ENCODE data around the gene ZNF423.
"Not testable (repeated sequence)": the region's sequence is repeated elsewhere in the genome, so short reads cannot be mapped to it uniquely, and the experiment has no call there.

Gene ZNF423

GRCh38 chr16:49881890-49882289, 26.0 kb upstream of the ZNF423 start:
- DNase-seq (ENCODE audit: extremely low read depth, low read depth), result no peak
- TF ChIP-seq, protein P1, sequence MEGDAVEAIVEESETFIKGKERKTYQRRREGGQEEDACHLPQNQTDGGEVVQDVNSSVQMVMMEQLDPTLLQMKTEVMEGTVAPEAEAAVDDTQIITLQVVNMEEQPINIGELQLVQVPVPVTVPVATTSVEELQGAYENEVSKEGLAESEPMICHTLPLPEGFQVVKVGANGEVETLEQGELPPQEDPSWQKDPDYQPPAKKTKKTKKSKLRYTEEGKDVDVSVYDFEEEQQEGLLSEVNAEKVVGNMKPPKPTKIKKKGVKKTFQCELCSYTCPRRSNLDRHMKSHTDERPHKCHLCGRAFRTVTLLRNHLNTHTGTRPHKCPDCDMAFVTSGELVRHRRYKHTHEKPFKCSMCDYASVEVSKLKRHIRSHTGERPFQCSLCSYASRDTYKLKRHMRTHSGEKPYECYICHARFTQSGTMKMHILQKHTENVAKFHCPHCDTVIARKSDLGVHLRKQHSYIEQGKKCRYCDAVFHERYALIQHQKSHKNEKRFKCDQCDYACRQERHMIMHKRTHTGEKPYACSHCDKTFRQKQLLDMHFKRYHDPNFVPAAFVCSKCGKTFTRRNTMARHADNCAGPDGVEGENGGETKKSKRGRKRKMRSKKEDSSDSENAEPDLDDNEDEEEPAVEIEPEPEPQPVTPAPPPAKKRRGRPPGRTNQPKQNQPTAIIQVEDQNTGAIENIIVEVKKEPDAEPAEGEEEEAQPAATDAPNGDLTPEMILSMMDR (IDR thresholded peaks at IDR 0.05; ENCODE audit: low read depth, low read length), result no peak

DNA sequence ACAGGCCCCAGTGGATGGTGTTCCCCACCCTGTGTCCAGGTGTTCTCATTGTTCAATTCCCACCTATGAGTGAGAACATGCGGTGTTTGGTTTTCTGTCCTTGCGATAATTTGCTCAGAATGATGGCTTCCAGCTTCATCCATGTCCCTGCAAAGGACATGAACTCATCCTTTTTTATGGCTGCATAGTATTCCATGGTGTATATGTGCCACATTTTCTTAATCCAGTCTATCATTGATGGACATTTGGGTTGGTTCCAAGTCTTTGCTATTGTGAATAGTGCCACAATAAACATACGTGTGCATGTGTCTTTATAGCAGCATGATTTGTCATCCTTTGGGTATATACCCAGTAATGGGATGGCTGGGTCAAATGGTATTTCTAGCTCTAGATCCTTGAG, 22.6 kb upstream of the ZNF423 start:
- DNase-seq (ENCODE audit: extremely low read depth, low read depth), result not testable (repeated sequence)

- DNase-seq (ENCODE audit: extremely low read depth, low read depth), result no peak
Measured at GRCh38 chr16:49876716-49877129, 20.8 kb upstream of the ZNF423 start.

DNA sequence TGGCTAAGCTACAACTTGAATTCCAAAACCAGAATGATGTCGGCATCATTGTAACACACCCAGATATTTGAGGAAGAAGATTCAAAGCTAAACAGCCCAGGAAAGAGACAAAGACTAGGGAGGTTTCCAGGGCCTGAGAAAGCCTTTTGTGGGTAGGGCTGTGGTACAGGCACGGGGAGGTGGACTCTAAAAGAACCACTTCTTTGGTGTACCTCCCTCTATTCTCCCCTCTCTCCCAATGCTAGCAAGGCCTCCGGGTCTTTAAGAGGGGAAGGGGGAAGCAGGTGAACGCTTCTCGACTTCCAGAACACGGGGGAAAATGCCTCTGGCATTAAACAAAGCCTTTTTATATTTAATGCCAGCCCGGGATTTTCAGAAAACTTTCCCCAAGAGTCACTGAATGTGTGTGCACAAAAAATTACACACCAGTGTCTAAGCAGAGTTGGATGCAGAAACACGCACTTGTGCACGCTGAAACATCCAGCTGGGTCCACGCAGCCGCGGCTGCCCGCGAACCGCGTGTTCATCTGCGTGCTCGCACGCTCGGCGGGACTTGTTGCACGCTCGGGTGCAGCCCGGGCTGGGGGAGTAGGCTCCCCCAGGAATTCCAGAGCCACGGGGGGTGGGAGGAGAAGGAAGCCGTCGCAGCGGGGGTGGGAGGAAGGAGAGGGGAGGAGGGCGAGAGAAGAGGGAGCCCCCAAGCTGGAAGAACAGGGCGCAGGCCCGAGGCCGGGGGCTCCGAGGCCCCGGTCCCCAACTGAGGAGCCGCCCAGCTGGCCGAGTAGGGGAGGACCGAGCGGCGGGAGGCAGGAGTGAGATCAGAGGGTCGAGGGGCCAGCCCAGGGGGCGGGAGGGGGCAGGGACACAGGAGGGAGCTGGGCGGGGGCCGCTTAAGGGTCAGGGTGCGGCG, 20.1 kb upstream of the ZNF423 start:
- TF ChIP-seq, protein P1 (IDR thresholded peaks at IDR 0.05; ENCODE audit: low read depth, low read length), result no peak
- no peak for DNase-seq (ENCODE audit: extremely low read depth, low read depth)

More at GRCh38 chr16:49876716-49877129, 20.8 kb upstream of the ZNF423 start:
- TF ChIP-seq, protein P1 (IDR thresholded peaks at IDR 0.05; ENCODE audit: low read depth, low read length), result peak; percentile 71

DNA sequence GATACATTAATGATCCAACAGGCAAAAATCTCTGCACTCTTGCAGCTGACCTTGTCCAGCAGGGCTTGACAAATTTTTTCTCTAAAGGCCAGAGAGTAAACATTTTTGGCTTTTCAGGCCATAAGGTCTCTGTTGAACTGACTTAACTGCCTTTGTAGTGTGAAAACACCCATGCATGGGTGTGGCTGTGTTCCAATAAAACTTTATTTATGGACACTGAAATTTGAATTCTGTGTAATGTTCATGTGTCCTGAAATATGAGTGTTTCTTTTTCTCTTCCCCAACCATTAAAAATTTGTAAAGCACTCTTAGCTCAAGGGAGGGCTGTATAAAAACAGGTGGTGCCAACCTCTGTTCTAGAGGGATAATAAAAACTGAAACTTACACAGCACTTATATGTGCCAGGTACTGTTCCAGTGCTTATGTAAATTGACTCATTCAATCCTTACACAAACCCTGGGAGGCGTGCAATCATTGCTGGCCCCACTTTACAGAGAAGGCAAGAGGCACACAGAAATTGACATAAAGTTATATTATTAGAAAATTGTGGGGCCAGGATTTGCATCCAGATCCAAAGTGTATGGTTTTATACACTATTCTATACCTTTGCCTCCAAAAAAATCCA, 18.8 kb upstream of the ZNF423 start:
- DNase-seq (ENCODE audit: extremely low read depth, low read depth), result no peak
- TF ChIP-seq, protein P1 (IDR thresholded peaks at IDR 0.05; ENCODE audit: low read depth, low read length), result no peak

DNA sequence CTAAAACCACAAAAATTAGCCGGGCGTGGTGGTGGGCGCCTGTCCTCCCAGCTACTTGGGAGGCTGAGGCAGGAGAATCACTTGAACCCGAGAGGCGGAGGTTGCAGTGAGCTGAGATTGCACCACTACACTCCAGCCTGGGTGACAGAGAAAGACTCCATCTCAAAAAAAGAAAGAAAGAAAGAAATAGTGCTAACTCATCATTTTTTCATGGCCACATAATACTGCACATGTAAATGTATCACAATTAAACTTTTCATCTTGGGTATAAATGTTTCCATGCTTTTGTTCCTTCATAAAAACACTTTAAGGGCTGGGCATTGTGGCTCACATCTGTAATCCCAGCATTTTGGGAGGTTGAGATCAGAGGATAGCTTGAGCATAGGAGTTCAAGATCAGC, 15.9 kb upstream of the ZNF423 start:
- DNase-seq (ENCODE audit: extremely low read depth, low read depth), result not testable (repeated sequence)

- no peak for DNase-seq (ENCODE audit: extremely low read depth, low read depth)
- TF ChIP-seq, protein P1 (IDR thresholded peaks at IDR 0.05; ENCODE audit: low read depth, low read length), result no peak
Measured at GRCh38 chr16:49869731-49870130, 13.8 kb upstream of the ZNF423 start.

DNA sequence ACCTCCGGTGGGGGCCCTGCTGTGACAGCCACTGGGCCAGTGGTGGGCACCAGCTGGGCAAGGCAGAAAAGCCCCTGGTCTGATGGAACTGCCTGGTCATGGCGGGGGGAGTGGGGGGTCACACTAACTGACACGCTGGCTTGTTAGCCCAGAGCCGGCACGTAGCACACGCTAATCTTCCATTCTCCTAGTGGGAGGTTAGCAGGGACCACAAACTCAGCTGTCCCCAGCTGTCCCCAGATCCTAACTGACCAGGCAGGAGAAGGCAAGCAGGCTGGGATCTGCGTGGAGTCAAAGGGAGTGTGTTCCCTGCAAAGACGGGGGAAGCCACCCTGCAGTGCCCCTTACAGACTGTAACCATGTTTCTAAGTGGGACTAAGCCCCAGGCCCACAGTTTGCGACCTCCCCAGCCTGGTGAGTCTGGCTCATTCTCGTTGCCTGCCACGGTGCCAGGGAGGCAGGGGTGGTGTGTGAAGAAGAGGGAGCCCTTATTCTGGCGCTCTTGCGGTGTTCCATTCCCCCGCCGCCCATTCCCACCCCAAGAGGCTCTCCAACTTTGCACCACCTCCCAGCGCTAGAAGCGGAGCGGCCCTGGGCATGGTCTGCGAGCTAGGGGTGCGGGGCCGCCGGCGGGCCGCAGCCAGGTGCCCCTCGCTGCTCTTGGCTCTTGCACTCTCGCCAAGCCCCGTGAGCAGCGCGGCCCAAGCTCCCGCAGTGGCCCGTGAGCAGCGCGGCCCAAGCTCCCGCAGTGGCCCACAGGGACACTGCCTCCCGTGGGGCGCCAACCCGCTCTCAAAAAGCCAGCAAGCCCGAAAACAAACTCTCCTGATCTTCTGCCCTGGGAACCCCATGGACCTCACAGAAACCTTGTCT, 12.1 kb upstream of the ZNF423 start:
- TF ChIP-seq, protein P1 (IDR thresholded peaks at IDR 0.05; ENCODE audit: low read depth, low read length), result no peak
- DNase-seq (ENCODE audit: extremely low read depth, low read depth), result no peak

All from AG09319 (cell line).